ENCODE data around the gene LEMD1.

LEMD1 gene

DNA sequence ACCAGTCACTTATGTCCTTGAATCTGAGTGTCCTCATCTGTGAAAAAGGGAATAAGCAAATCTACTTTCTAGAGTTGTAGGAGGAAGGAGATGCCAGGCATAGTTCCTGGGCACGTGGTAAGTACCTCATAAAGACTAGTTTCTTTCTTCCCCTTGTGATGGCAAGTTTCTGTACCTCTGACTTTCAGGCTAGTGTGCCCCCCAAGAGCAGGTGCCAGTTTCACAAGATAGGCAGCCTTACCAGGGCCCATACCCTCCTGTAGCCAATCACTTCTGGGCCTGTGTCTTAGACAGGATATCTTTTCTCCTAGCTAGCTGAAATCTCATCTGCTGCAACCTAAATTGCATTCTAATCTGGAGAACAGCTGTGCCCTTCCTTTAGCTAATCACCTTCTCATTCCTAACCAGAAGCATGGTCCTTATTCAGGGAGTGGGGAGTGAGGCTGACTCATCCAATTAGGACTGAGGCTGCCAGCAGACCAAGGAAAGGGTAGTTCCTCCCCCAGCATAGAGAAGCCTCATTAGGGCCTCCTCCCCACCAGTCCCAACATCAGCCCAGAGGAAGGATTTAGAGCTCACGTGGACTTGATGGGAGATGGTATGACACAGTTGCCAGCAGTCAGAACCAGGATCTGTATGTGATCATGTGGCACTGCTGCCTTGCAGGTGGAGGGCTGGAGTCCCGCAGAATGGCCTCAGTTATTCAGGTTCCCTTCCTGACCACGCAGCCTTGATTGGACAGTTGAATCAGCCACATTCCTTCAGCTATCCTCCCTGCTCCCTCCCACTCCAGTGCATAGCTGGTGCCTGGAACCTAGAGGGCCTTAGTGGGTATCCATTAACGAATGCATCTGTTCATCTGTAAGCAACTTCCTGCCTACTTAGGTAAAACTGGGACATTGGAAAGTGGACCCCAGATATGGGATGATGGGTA is 73.0 kb downstream of the LEMD1 start:
- DNase-seq, result no peak
- in situ Hi-C loops (cut with HindIII; ENCODE audit: low pct_ligation_motif_present, low pct_unique_long_range_greater_than_20kb, low sequenced_read_pairs), result no loop called here

DNA sequence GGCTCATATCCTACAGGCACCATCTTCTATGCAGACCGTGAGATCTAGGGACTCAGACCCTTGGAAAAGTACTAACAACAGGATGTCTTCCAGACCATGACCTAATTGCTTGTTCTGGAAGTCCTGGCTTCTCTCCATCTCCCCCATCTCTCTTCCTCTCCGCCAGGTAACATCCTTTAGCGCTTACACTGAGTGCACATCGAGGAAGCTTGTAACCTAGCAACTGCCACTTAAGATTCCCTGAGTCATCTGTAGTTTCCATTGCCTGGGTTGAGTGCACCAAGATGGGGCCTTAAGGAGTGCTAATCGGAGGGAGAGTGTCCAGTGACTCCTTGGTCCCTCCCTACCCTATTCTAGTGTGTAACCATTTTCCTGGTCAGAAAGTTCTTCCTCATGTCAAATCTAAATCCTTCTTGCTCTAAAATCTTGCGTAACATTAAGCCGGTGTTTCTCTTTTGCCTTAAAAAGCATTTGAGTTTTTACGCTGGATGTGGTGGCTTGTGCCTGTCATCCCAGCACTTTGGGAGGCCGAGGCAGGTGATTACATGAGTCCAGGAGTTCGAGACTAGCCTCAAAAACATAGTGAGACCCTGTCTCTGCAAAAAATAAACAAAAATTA is 74.8 kb downstream of the LEMD1 start:
- DNase-seq, result peak; percentile 58
- in situ Hi-C loops (cut with HindIII; ENCODE audit: low pct_ligation_motif_present, low pct_unique_long_range_greater_than_20kb, low sequenced_read_pairs), result no loop called here

DNA sequence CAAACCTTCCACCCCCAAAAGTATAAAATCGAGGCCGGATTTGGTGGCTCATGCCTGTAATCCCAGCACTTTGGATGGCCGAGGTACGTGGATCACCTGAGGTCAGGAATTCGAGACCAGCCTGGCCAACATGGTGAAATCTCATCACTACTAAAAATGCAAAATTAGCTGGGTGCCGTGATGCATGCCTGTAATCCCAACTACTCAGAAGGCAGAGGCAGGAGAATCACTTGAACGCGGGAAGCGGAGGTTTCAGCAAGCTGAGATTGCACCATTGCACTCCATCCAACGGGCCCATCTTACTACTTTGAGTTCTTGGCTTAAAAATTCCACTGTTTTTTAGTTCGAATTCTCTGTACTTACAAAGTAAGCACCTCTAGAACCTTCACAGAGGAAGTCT is 76.1 kb downstream of the LEMD1 start:
- in situ Hi-C loops (cut with HindIII; ENCODE audit: low pct_ligation_motif_present, low pct_unique_long_range_greater_than_20kb, low sequenced_read_pairs), result no loop called here
- DNase-seq, result no peak

DNA sequence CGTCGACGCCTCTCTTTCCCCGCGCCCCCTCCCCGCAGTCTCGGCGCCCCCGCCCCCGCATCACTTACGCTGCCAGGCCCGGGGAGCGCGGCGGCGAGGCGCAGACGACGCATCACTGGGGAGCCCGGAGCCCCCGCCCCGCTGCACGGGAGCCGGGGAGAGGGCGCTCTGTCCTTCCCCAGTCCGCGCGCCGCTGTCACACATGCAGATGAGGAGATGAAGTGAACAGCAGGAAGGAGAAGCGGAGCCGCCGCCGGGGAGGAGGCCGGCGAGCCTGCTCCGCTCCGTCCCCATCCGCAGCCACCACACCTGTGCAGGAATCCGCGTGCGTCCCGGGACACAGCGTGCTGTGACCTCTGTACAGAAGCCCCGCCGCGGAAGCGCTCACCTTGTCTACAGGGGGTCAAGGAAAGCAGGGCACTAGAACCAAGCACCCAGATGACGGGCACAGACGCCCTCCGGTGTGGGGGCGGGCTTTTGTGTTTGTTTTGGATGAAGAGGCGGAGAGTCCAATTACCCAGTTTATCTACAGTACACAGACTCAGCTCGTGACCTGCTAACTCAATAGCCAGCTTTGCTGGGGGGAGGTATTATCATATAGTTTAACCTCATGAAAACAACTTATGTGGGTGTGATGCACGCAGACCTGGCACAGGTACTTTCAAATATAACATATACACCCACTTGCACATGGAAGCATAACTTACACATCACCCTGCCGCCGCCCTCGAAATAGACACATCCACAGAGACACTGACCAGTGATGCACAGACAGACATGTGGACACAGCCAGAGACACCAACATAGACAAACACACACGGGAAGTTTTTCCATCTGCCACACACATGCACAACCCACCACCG is 77.6 kb downstream of the LEMD1 start:
- DNase-seq, result no peak
- in situ Hi-C loops (cut with HindIII; ENCODE audit: low pct_ligation_motif_present, low pct_unique_long_range_greater_than_20kb, low sequenced_read_pairs), result no loop called here

DNA sequence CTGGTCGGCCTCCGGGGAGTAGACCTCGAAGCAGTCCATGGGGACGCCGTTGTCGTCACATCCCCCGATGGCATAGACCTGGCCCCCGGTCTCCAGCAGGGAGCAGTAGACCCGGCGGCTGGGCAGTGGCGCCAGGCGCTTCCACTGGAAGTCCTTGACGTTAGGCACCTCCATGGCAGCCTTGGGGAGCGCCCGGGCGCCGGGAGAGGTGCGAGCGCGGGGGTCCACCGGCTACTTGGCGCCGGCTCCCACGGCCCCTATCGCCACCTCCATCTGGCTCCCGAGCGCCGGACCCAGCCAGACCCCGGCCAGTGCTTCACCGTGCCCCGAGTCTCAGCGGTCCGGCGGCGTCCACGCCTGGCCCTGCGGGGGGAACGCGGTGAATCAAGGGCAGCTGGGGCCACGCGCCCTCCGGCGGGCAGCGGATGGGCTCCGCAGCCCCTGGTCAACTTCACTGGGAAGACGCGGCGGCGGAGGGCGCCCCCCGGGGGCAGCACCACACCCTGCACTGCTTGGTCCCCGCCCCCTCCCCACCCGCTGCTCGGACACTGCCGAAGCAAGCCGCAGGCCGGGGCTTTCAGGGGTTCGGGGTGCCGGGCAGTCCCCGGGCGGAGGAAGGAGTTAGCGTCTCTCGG is 78.3 kb downstream of the LEMD1 start:
- DNase-seq, result no peak
- in situ Hi-C loops (cut with HindIII; ENCODE audit: low pct_ligation_motif_present, low pct_unique_long_range_greater_than_20kb, low sequenced_read_pairs), result no loop called here

DNA sequence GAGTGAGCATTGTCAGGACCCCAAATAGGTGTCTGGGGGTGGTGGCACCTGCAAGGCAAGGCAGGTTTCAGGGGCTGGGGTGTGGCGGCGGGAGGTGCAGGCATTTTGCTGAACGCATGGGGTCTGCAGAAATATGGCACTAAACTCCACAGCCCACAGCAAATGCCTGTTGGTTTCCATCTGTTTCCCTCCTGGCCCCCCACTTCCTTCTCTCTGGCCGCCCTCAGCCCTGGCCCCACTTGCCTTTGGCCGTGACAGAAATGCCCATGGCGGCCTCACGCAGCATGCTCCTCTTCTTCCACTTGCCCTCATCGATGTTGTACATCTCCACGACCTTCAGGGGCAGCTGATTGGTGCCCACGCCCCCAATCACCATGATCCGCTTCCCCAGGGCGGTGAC is 78.9 kb downstream of the LEMD1 start:
- in situ Hi-C loops (cut with HindIII; ENCODE audit: low pct_ligation_motif_present, low pct_unique_long_range_greater_than_20kb, low sequenced_read_pairs), result no loop called here
- DNase-seq, result no peak

DNA sequence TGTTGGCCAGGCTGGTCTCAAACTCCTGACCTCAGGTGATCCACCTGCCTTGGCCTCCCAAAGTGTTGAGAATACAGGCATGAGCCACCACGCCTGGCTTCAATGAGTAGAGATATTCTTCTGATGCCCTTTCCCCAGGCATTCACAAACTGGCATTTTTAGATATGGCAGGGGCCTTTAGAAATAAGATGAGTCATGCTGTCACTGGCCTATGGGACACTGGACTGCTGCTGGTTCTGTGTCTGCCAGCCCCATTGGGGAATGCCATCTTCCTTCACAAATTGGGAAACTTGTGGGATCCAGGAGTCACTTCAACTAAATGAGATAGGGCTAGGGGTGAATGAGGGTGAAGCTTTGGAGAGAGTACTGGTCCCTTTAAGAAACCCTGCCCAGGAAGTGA is 81.2 kb downstream of the LEMD1 start:
- in situ Hi-C loops (cut with HindIII; ENCODE audit: low pct_ligation_motif_present, low pct_unique_long_range_greater_than_20kb, low sequenced_read_pairs), result no loop called here
- DNase-seq, result no peak

DNA sequence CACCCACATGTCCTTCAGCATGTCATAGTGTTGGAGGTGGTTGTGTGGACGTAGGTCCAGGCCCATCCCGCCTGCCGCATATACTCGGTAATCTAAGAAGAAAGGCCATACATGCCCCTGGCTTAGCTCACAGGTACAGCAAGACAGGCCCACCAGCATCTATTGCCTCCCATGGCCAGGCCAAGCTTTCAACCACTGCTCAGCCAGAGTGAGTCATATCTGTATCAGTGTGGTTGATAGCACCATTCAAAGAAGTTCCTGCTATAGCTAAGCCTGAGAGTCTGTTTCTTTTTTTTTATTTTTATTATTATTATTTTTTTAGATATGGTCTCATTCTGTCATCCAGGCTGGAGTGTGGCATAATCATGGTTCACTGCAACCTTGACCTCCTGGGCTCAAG is 82.1 kb downstream of the LEMD1 start:
- DNase-seq, result no peak
- in situ Hi-C loops (cut with HindIII; ENCODE audit: low pct_ligation_motif_present, low pct_unique_long_range_greater_than_20kb, low sequenced_read_pairs), result no loop called here

DNA sequence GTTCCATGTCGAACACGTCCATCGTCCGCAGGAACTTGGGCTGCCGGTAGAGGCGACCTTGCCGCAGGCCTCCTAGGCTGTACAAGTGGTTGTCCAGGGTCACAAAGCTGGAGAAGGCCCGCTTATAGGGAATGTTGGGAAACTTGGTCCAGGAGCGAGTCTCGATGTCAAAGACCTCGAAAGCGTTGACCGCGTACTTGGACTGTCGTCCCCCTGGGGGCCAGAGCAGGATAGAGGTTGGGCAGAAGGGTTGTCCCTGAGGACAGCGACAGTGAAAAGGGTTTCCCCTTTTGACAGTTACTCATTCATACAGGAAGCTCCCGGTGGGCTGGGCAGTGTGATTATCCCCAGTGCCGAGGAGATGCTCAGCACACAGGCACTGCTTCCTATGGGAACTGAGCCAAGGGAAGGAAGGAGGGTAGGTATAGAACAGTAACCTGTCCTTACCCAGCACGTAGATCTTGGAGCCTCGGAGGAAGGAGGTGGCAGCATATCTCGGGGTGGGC is 82.6 kb downstream of the LEMD1 start:
- DNase-seq, result no peak
- in situ Hi-C loops (cut with HindIII; ENCODE audit: low pct_ligation_motif_present, low pct_unique_long_range_greater_than_20kb, low sequenced_read_pairs), result no loop called here

DNA sequence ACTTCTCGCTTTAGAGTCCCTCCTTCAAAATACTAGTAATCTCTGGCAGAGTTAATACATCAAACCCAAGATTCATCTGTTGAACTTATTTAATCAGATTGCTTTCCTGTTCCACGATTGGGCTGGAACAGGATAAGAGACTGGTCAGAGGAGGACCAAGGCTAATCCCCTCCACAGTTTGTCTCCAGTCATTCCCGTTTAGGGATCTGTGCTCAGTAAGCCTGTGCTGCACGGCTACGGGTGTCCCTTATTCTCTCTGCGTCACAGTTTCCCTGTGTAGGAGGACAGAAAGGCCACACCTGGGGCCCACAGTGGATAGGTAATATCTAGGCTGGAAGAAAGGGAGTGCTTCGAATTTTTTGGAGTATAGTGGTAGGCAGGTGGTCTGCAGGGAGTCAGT is 83.8 kb downstream of the LEMD1 start:
- in situ Hi-C loops (cut with HindIII; ENCODE audit: low pct_ligation_motif_present, low pct_unique_long_range_greater_than_20kb, low sequenced_read_pairs), result no loop called here
- DNase-seq, result no peak

DNA sequence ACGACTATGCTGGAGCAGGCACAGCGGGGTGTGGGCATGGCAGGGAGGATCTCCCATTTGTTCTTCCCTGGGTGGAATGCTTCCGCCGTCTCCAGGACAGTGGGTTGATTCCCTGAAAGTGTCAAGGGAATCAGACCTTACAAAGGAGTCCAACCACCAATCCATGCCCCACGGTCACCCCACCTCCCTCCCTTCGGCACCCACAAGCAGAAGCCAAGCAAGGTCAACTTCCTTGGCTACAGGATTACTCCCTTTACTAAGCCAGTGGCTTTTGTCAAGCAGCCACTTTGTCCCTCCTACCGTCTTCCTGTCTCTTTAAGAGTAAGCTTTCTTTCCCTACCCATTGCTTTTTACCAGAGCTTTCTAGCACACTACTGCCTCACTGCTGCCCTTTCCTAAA is 84.4 kb downstream of the LEMD1 start:
- DNase-seq, result no peak
- in situ Hi-C loops (cut with HindIII; ENCODE audit: low pct_ligation_motif_present, low pct_unique_long_range_greater_than_20kb, low sequenced_read_pairs), result no loop called here

DNA sequence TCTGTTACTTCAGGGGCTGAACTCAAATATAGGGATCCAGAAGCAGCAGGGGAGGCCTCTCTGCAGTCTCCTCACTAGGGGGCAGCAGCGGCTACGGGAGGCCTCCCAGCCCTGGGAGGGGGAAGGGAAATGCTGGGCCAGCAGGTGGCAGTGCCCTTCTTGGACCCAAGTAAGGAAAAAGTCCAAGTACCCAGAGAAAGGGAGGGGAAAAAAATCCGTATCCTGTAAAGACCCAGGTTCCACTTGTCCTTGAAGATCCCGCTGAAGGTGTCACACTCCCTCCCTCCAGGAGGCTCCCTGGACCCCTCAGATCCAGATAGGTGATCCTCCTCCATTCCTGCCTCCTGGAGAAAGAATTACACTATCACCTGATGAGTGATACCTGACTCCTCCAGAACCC is 86.2 kb downstream of the LEMD1 start:
- in situ Hi-C loops (cut with HindIII; ENCODE audit: low pct_ligation_motif_present, low pct_unique_long_range_greater_than_20kb, low sequenced_read_pairs), result no loop called here

DNA sequence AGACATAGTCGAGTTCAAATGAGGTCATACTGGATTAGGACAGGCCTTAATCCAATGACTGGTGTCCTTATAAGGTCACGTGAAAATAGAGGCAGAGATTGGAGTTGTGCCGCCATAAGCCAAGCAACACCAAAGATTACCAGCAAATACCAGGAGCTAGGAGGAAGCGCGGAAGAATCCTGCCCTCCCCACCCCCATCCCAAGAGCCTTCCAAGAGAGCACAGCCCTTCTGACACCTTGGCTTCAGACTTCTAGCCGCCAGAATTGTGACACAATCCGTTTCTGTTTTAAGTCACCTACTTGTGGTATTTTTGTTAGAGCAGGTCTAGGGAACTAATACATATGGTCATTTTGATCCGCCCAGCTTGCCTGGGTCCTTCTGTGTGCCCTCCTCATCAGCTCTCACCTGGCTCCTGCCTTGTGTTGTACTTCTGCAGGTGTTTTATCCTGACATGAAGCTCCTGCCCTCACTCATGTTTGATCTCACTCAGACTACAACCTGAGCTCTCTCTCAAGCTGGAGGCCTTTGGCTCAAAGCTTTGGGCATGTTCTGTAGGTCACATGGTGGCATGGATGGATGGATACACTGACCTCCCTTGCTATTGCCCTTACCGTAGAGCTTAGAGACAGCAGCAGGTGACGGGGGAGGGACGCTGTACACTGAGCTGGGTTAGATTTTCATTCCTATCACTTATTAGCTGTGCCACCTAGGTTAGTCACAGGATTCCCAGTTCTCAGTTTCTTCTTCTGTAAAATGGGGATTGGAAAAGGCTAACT is 89.7 kb downstream of the LEMD1 start:
- no peak for DNase-seq
- in situ Hi-C loops (cut with HindIII; ENCODE audit: low pct_ligation_motif_present, low pct_unique_long_range_greater_than_20kb, low sequenced_read_pairs), result no loop called here

More for the DNA sequence above, 86.2 kb downstream of the LEMD1 start:
- peak; percentile 86 for DNase-seq

Data from ACHN (cell line).